ENCODE results near the gene ADGRV1.
"Not testable (repeated sequence)": the region's sequence is repeated elsewhere in the genome, so short reads cannot be mapped to it uniquely, and the experiment has no call there.

Gene ADGRV1

GRCh38 chr5:91027405-91028139 lies 469.0 kb downstream of the ADGRV1 start:
- no peak for DNase-seq (ENCODE audit: low read depth)

GRCh38 chr5:91028499-91028956 lies 469.9 kb downstream of the ADGRV1 start:
- no peak for DNase-seq (ENCODE audit: low read depth)

- no peak for DNase-seq (ENCODE audit: low read depth)
Observed at GRCh38 chr5:91030521-91031401, 472.2 kb downstream of the ADGRV1 start.

- DNase-seq (ENCODE audit: low read depth), result no peak
Observed at GRCh38 chr5:91031402-91031752, 472.8 kb downstream of the ADGRV1 start.

- DNase-seq (ENCODE audit: low read depth), result no peak
Observed at GRCh38 chr5:91032125-91032524, 473.5 kb downstream of the ADGRV1 start.

GRCh38 chr5:91033370-91033769 lies 474.8 kb downstream of the ADGRV1 start:
- DNase-seq (ENCODE audit: low read depth), result no peak

GRCh38 chr5:91038180-91038808 lies 479.7 kb downstream of the ADGRV1 start:
- DNase-seq (ENCODE audit: low read depth), result no peak

- DNase-seq (ENCODE audit: low read depth), result not testable (repeated sequence)
Observed at GRCh38 chr5:91041132-91041531, 482.5 kb downstream of the ADGRV1 start.

- DNase-seq (ENCODE audit: low read depth), result no peak
Observed at GRCh38 chr5:91042247-91042935, 483.8 kb downstream of the ADGRV1 start.

- DNase-seq (ENCODE audit: low read depth), result no peak
Observed at GRCh38 chr5:91042936-91043255, 484.3 kb downstream of the ADGRV1 start.

- DNase-seq (ENCODE audit: low read depth), result no peak
Observed at GRCh38 chr5:91048073-91048472, 489.5 kb downstream of the ADGRV1 start.

GRCh38 chr5:91049112-91049511 lies 490.5 kb downstream of the ADGRV1 start:
- no peak for DNase-seq (ENCODE audit: low read depth)

- DNase-seq (ENCODE audit: low read depth), result peak; percentile 25
Observed at GRCh38 chr5:91049800-91050199, 491.2 kb downstream of the ADGRV1 start.

- DNase-seq (ENCODE audit: low read depth), result not testable (repeated sequence)
Observed at GRCh38 chr5:91052411-91052810, 493.8 kb downstream of the ADGRV1 start.

GRCh38 chr5:91052977-91053740 lies 494.6 kb downstream of the ADGRV1 start:
- DNase-seq (ENCODE audit: low read depth), result no peak

- no peak for DNase-seq (ENCODE audit: low read depth)
Observed at GRCh38 chr5:91053741-91054025, 495.1 kb downstream of the ADGRV1 start.

GRCh38 chr5:91058155-91058554 lies 499.6 kb downstream of the ADGRV1 start:
- no peak for DNase-seq (ENCODE audit: low read depth)

GRCh38 chr5:91058575-91058974 lies 500.0 kb downstream of the ADGRV1 start:
- no peak for DNase-seq (ENCODE audit: low read depth)

- DNase-seq (ENCODE audit: low read depth), result no peak
Observed at GRCh38 chr5:91059409-91059808, 500.8 kb downstream of the ADGRV1 start.

GRCh38 chr5:91061094-91061493 lies 502.5 kb downstream of the ADGRV1 start:
- no peak for DNase-seq (ENCODE audit: low read depth)

- DNase-seq (ENCODE audit: low read depth), result no peak
Observed at GRCh38 chr5:91061946-91062562, 503.5 kb downstream of the ADGRV1 start.

All from HS-5 (cell line).